ENCODE results near the gene ADIPOR2.
"Not testable (repeated sequence)": the region's sequence is repeated elsewhere in the genome, so short reads cannot be mapped to it uniquely, and the experiment has no call there.

The ADIPOR2 gene

GRCh38 chr12:1706632-1706980, 15.7 kb downstream of the ADIPOR2 start:
- no peak for DNase-seq

- DNase-seq, result no peak
These were observed 16.2 kb downstream of the ADIPOR2 start for GRCh38 chr12:1707051-1707450.

- DNase-seq, result not testable (repeated sequence)
These were observed 19.1 kb downstream of the ADIPOR2 start for GRCh38 chr12:1709968-1710367.

DNA sequence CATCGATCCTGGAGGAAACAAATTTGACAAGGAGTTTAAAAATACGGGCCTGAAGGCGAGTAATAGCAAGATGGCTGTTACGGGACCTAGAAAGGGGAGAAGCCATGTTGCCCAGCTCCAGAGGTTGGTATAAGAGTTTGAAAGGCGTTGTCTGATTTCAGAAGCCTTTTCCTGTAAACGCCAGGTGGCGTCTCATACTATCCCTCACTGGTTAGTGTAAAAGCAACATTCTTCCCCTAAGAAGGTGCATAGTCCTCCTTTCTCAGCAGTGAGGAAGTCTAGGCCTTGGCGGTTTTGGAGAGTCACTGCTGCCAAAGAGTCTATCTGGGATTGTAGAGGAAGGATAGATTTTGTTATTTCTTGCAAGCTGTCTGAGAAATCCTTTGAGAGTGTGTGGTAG, 20.0 kb downstream of the ADIPOR2 start:
- DNase-seq, result not testable (repeated sequence)

DNA sequence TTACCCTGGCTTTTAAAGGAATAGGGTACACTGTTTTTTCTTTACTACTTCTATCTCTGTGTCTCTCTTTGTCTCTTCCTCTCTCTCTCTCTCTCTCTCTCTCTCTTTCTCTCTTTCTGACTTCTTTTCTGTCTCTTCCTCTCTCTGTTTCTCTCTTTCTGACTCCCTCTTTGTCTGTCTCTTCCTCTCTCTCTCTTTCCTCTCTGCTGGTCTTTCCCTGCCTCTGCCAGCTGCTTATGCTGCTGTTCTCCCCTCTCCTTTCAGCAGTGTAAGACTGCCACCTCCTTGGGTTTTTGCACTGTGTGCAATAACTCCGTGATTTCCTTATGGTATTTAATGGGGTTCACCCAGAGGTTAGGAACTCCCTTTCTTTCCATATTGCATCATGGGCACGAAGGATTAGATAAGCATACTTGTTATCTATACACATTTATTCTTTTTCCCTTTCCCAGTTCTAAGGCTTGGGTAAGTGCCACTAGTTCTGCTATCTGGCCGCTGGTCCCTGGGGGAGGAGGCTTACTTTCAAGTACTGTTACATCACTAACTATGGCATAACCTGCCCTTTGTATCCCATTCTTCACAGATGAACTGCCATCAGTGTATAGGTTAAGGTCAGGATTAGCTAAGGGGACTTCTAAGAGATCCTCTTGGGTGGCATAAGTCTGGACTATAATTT, 20.8 kb downstream of the ADIPOR2 start:
- DNase-seq, result not testable (repeated sequence)

DNA sequence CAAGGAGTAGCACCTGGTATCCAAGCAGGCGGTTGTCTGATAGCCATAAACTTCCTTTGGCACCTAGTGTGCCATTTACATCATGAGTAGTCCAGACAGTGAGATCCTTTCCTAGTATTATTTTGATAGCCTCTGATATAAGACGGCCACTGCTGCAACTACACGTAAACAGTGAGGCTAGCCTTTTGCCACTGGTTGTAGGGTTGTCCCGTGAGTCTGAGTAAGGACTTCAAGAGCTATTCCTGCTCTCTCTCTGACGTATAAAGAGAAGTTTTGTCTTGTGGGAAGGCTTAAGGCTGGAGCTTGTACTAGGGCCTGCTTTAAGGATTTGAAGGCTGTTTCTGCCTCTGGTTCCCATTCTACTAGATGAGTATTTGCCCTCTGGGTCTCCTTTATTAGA, 21.4 kb downstream of the ADIPOR2 start:
- not testable (repeated sequence) for DNase-seq

- not testable (repeated sequence) for DNase-seq
These were observed 22.0 kb downstream of the ADIPOR2 start for GRCh38 chr12:1712852-1713251.

DNA sequence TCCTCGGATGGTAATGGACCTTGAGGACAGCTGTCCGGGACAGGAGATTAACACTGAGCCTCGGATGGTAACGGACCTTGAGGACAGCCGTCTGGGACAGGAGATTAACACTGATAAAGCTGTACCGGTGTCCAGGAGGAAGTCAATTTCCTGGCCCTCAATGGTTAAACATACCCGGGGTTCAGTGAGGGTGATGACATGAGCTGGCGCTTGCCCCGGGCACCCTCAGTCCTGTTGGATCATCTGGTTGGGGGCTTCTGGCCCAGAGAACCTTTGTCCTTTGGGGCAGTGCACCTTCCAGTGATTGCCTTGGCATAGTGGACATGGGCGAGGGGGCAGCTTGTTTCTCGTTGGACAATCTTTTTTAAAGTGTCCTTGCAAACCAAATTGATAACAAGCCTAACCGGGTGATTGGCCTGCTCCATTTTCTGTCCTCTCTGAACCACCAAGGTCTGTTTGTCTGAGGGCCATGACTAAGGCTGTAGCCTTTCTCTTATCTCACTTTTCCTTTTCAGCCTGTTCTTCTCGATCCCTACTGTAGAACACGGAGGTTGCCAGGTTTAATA, 23.0 kb downstream of the ADIPOR2 start:
- DNase-seq, result not testable (repeated sequence)

- not testable (repeated sequence) for DNase-seq
These were observed 24.6 kb downstream of the ADIPOR2 start for GRCh38 chr12:1715459-1715858.

GRCh38 chr12:1716215-1716862, 25.5 kb downstream of the ADIPOR2 start:
- no peak for DNase-seq

- no peak for DNase-seq
These were observed 26.0 kb downstream of the ADIPOR2 start for GRCh38 chr12:1716911-1717310.

DNA sequence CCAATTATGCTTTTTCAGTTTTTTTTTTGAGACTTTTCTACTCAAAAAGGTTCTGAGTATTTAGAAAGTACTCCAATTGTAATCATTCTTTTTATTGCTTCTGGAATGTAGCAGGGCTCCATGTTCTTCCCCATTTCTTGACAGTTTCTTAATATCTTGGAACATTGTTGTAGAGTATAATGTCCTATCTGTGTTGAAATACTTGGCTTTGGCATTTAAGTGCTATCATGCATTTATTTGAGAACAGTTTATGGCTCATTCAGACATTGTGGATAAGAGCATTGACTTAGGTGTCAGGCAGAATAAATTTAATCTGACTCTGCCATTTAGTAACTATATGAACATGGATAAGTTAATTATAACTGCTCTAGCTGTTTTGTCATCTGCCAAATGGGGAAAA, 28.3 kb downstream of the ADIPOR2 start:
- no peak for DNase-seq

DNA sequence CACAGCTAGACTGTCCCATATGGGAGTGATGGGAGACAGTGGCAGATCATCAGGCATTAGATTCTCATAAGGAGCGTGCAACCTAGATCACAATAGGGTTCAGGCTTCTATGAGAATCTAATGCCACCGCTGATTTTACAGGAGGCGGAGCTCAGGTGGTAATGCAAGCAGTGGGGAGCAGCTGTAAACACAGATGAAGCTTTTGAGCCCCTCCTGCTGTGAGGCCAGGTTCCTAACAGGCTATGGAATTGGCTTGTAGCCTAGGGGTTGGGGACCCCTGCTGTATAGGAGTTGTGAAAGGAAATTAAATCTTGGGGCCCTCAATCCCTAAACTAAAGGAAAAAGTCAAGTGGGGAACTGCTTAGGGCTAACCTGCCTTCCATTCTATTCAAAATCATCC, 29.6 kb downstream of the ADIPOR2 start:
- no peak for DNase-seq

DNA sequence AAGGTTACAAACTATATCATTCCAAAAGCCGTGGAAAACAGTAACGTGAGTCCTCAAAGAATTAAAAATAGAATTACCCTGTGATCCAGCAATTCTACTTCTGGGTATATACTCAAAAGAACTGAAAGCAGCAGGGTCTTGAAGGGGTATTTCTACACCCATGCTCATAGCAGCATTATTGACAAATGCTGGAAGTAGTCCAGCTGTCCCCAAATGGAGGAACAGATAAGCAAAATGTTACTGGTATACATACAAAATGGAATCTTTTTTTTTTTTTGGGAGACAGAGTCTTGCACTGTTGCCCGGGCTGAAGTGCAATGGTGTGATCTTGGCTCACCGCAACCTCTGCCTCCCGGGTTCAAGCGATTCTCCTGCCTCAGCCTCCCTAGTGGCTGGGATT, 32.9 kb downstream of the ADIPOR2 start:
- no peak for DNase-seq

- no peak for DNase-seq
These were observed 33.4 kb downstream of the ADIPOR2 start for GRCh38 chr12:1724250-1724649.

GRCh38 chr12:1726753-1727152, 35.9 kb downstream of the ADIPOR2 start:
- DNase-seq, result no peak

- DNase-seq, result no peak
These were observed 38.0 kb downstream of the ADIPOR2 start for GRCh38 chr12:1728824-1729223.

- no peak for DNase-seq
These were observed 40.3 kb downstream of the ADIPOR2 start for GRCh38 chr12:1731019-1731687.

GRCh38 chr12:1731688-1732078, 40.8 kb downstream of the ADIPOR2 start:
- DNase-seq, result not testable (repeated sequence)

GRCh38 chr12:1732914-1733313, 42.0 kb downstream of the ADIPOR2 start:
- DNase-seq, result no peak

GRCh38 chr12:1733712-1734111, 42.8 kb downstream of the ADIPOR2 start:
- DNase-seq, result not testable (repeated sequence)

DNA sequence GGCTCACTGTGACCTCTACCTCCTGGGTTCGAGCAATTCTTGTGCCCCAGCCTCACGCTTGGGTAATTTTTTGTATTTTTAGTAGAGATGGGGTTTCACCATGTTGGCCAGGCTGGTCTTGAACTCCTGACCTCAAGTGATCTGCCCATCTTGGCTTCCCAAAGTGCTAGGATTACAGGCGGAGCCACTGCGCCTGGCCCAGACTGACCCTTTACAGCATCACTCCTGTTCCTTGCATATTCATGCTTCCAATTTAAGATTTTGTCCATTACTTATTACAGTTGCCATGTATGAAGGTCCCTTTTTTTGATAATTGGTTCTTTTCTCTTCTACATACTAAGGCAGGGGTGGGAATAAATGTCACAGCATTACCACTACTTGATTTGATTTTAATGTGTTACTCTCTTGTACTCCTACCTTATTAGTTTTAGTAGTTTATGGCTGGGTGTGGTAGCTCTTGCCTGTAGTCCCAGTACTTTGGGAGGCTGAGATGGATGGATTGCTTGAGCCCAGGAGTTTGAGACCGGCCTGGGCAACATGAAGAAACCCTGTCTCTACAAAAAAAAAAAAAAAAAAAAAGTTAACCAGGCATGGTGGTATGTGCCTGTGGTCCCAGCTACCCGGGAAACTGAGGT, 46.9 kb downstream of the ADIPOR2 start:
- DNase-seq, result no peak

DNA sequence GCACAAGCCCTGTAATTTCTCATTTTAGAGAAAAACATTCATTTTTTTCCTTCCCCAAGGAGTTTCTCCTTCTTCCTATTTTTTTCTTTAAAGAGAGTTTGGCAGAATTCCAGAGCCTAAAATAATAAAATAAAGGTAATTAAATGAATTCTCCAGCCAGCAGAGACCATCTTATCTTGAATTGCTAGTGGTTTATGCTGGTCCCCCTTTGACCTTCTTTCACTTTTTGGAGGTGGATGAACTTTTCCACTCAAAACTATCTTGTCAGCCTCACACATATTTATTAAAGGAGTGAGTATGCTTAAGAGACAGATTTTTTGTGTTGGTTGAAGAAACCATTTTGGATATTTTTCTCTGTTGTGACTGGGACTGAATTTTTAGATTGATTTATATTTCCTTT, 47.6 kb downstream of the ADIPOR2 start:
- DNase-seq, result no peak
